MCF 10A (cell line): ENCODE results near the gene RAB6B. TPM values are rescaled to one million over a fixed set of nuclear protein-coding genes. Genes with fewer than 3 reads are reported as not detected.

Experiments used
- Bru-seq: library from RNA; stranded (reverse); fragments of 400-500 nt; gene quantifications from one replicate; lab custom pipeline; 2021; lab: Mats Ljungman, UMichigan
- BruChase-seq, 2 experiments: library from RNA; stranded (reverse); fragments of 400-500 nt; gene quantifications; one replicate each; lab custom pipeline; 2021; lab: Mats Ljungman, UMichigan
- BruUV-seq: library from RNA; stranded (reverse); fragments of 400-500 nt; replicated peaks from 2 replicates; lab custom pipeline; 2021; lab: Mats Ljungman, UMichigan
- CTCF ChIA-PET: fragments of 300-600 bp; sonication (Branson Sonifier 250); formaldehyde crosslinking; extraction: SDS; loops from one replicate; lab custom pipeline; 2021; ENCODE audit warnings: antibody characterized with exemption, inconsistent platforms; lab: Yijun Ruan, JAX
- POLR2A ChIA-PET: fragments of 300-600, 350-650 bp; sonication (Branson Sonifier 250); formaldehyde crosslinking; extraction: SDS; loops from one replicate; lab custom pipeline; 2020; ENCODE audit warnings: antibody characterized with exemption, inconsistent platforms; lab: Yijun Ruan, JAX
- DNase-seq: peaks from one replicate; pipeline ENCODE4 v3.0.0-alpha.2; 2018; ENCODE audit not compliant: unreplicated experiment
- H3K27ac Mint-ChIP-seq: one replicate; pipeline ENCODE4 v1.8.0; 2022; ENCODE audit warnings: mild to moderate bottlenecking, low read depth, mixed read lengths; ENCODE audit not compliant: unreplicated experiment
- H3K27me3 Mint-ChIP-seq: one replicate; pipeline ENCODE4 v1.8.0; 2022; ENCODE audit warnings: mixed read lengths; ENCODE audit not compliant: insufficient read depth, unreplicated experiment
- H3K36me3 Mint-ChIP-seq: one replicate; pipeline ENCODE4 v1.8.0; 2022; ENCODE audit warnings: mild to moderate bottlenecking, moderate library complexity, mixed read lengths; ENCODE audit not compliant: insufficient read depth, unreplicated experiment
- H3K4me1 Mint-ChIP-seq: one replicate; pipeline ENCODE4 v1.8.0; 2022; ENCODE audit warnings: mixed read lengths; ENCODE audit not compliant: insufficient read depth, unreplicated experiment
- H3K4me3 Mint-ChIP-seq: one replicate; pipeline ENCODE4 v1.8.0; 2022; ENCODE audit warnings: mild to moderate bottlenecking, moderate library complexity, mixed read lengths; ENCODE audit not compliant: unreplicated experiment
- H3K9me3 Mint-ChIP-seq: one replicate; pipeline ENCODE4 v1.8.0; 2022; ENCODE audit warnings: mixed read lengths; ENCODE audit not compliant: unreplicated experiment
- CTCF ChIP-seq: fragments of 200-600 bp; IDR thresholded peaks from one replicate; pipeline ENCODE4 v1.8.0; 2022; ENCODE audit warnings: antibody characterized with exemption, mild to moderate bottlenecking; ENCODE audit not compliant: unreplicated experiment
- intact Hi-C: fragments of 100-400 bp; cut with micrococcal nuclease; formaldehyde crosslinking; loops from 2 replicates; pipeline ENCODE4 v1.14.1; 2022
- long read RNA-seq: library from polyadenylated mRNA; stranded (forward); transcript quantifications from one replicate; pipeline ENCODE4 v2.0.0, GENCODE V29; 2022
- total RNA-seq: library from RNA; stranded (reverse); gene quantifications from 2 replicates; pipeline ENCODE4 v1.2.3, GENCODE V29; 2022

Gene RAB6B
- 0.96 and 1.1 TPM in 2 replicates for total RNA-seq
- percentile 17 among the genes with signal in this experiment for Bru-seq, nascent RNA
- BruChase-seq, experiment 1, labeled RNA remaining after a 6-hour chase, result percentile 18 among the genes with signal in this experiment
- percentile 14 among the genes with signal in this experiment for BruChase-seq, experiment 2, labeled RNA remaining after a 2-hour chase
- long read RNA-seq, partial matches to known transcripts, result 0 of 1 reads
- long read RNA-seq, other reads (novel, unspliced or antisense), result 1 of 1 reads

GRCh38 chr3:133895208-133896001, at the start of gene RAB6B:
TSS of gene RAB6B (minus strand) at chr3:133895882. CDS start at chr3:133895466, 416 bp downstream.
- Mint-ChIP-seq H3K9me3 (no peaks in the 10 kb centered on the region), H3K27ac (no peak within 1 kb of the TSS), H3K4me1 (no peaks in the 10 kb centered on the region), H3K27me3 (peaks cover 14% of the 10 kb centered on the region), H3K36me3 (no peaks in the 10 kb centered on the region), H3K4me3 (peak within 1 kb of the TSS; percentile 81)
- POLR2A ChIA-PET, result no interaction called here
- no peak for TF ChIP-seq CTCF
- intact Hi-C loops, result no loop called here
- no TSS peak for BruUV-seq
- peak; percentile 29 for DNase-seq
- CTCF ChIA-PET, result interaction anchor here (0.7 to 1.8 kb wide), 3 partner anchors 10 to 1168 kb away, joined by 3 to 5 read pairs (median 4); no protein-coding TSS in a partner anchor

GRCh38 chr3:133944641-133945380, 49.1 kb upstream of the RAB6B start:
- Mint-ChIP-seq H3K9me3 (no peaks in the 10 kb centered on the region), H3K36me3 (peaks cover 5% of the 10 kb centered on the region), H3K4me1 (peaks cover 59% of the 10 kb centered on the region), H3K27ac (peak overlapping the region; percentile 52), H3K4me3 (peak overlapping the region; percentile 39), H3K27me3 (no peaks in the 10 kb centered on the region)
- BruUV-seq, result no TSS peak
- intact Hi-C loops, result loop anchor here (2.0 kb wide), 1 partner anchor 18 kb away; no protein-coding TSS in a partner anchor
- peak; percentile 96 for DNase-seq
- no peak for TF ChIP-seq CTCF
- ChIA-PET POLR2A (interaction anchor here (0.6 to 2.7 kb wide), 18 partner anchors 11 to 1948 kb away, joined by 3 to 17 read pairs (median 3); partner anchors contain the start of genes ANAPC13, CEP63 and TOPBP1), CTCF (interaction anchor here (0.6 to 2.2 kb wide), 16 partner anchors 8 to 927 kb away, joined by 3 to 9 read pairs (median 3); no protein-coding TSS in a partner anchor)

GRCh38 chr3:133944181-133944580, 48.5 kb upstream of the RAB6B start:
- peaks cover 55% of the 10 kb centered on the region for H3K4me1 Mint-ChIP-seq
- intact Hi-C loops, result loop anchor here (2.0 kb wide), 1 partner anchor 19 kb away; no protein-coding TSS in a partner anchor

More at GRCh38 chr3:133944181-133944580, 48.5 kb upstream of the RAB6B start:
- Mint-ChIP-seq H3K27me3 (no peaks in the 10 kb centered on the region), H3K27ac (peak overlapping the region; percentile 52), H3K9me3 (no peaks in the 10 kb centered on the region), H3K4me3 (peak overlapping the region; percentile 39), H3K36me3 (peaks cover 5% of the 10 kb centered on the region)
- ChIA-PET CTCF (interaction anchor here (0.6 to 2.2 kb wide), 12 partner anchors 14 to 926 kb away, joined by 3 to 9 read pairs (median 3); no protein-coding TSS in a partner anchor), POLR2A (interaction anchor here (0.7 to 2.7 kb wide), 13 partner anchors 13 to 541 kb away, joined by 3 to 17 read pairs (median 3); partner anchors contain the start of genes ANAPC13, CEP63 and TOPBP1)
- TF ChIP-seq CTCF, result no peak
- DNase-seq, result peak; percentile 77
- BruUV-seq, result no TSS peak
